H1 (cell line): ENCODE data around the gene GADD45B. TPM values are rescaled to one million over a fixed set of nuclear protein-coding genes. Genes with fewer than 3 reads are reported as not detected.
A peak's percentile ranks its signal among the peaks of the same experiment; 100 is the strongest.

Source experiments
- CTCF ChIA-PET: fragments of 300-600 bp; sonication (Branson Sonifier 250); formaldehyde crosslinking; loops from one replicate; lab custom pipeline; 2021; ENCODE audit not compliant: partially characterized antibody; lab: Charles Lee
- POLR2A ChIA-PET: fragments of 300-600 bp; sonication (Branson Sonifier 250); formaldehyde crosslinking; loops from one replicate; lab custom pipeline; 2021; ENCODE audit warnings: inconsistent platforms; ENCODE audit not compliant: partially characterized antibody; lab: Charles Lee
- DNase-seq, 2 experiments: peaks; one replicate each; pipeline versions ENCODE4 v3.0.0 to v3.0.0-alpha.2; 2010 to 2022; ENCODE audit warnings: low spot score in 2 of 2, low read depth in 1 of 2, mixed read lengths in 1 of 2
- FAIRE-seq: peaks from 2 replicates; lab custom pipeline; 2011; peaks lifted over from hg19 to GRCh38; lab: Jason Lieb, UNC
- H2AFZ ChIP-seq: 2 replicates; pipeline ENCODE4 v1.8.1; 2012; ENCODE audit warnings: low read length, inconsistent platforms
- H2AK5ac ChIP-seq: 2 replicates; pipeline ENCODE4 v1.6.1; 2013; ENCODE audit warnings: low read depth, low read length
- H2BK120ac ChIP-seq: replicated peaks from 2 replicates; pipeline ENCODE3; 2013; ENCODE audit warnings: low read depth, low read length, inconsistent platforms
- H2BK12ac ChIP-seq: 2 replicates; pipeline ENCODE4 v1.6.1; 2013; ENCODE audit warnings: low read depth, low read length
- H2BK15ac ChIP-seq: 2 replicates; pipeline ENCODE4 v1.6.1; 2013; ENCODE audit warnings: low read length
- H2BK20ac ChIP-seq: 2 replicates; pipeline ENCODE4 v1.6.1; 2013; ENCODE audit warnings: low read length
- H2BK5ac ChIP-seq: 2 replicates; pipeline ENCODE4 v1.6.1; 2013; ENCODE audit warnings: low read depth, low read length
- H3K14ac ChIP-seq: 2 replicates; pipeline ENCODE4 v1.6.1; 2013; ENCODE audit warnings: inconsistent platforms; ENCODE audit not compliant: insufficient read length
- H3K18ac ChIP-seq: 2 replicates; pipeline ENCODE4 v1.6.1; 2013; ENCODE audit warnings: low read length; ENCODE audit errors: extremely low read depth
- H3K23ac ChIP-seq: 2 replicates; pipeline ENCODE4 v1.6.1; 2013; ENCODE audit warnings: inconsistent platforms; ENCODE audit not compliant: insufficient read length
- H3K23me2 ChIP-seq: 2 replicates; pipeline ENCODE4 v1.6.1; 2013; ENCODE audit warnings: low read depth, low read length
- H3K27ac ChIP-seq: 2 replicates; pipeline ENCODE4 v1.6.1; 2011; ENCODE audit warnings: low read depth, low read length, inconsistent platforms
- H3K27me3 ChIP-seq, 4 experiments: replicated peaks in 1 of 4; 1 replicate in 1 of 4; 2 replicates in 3 of 4; pipeline versions ENCODE4 v1.6.1 to v1.8.1; 2011 to 2013; ENCODE audit warnings: low read length in 3 of 4, mild to moderate bottlenecking in 3 of 4, inconsistent platforms in 2 of 4, mixed read lengths in 2 of 4, moderate library complexity in 1 of 4; ENCODE audit not compliant: control insufficient read depth in 3 of 4, insufficient read depth in 3 of 4; ENCODE audit errors: extremely low read depth in 1 of 4
- H3K36me3 ChIP-seq, 4 experiments: 2 replicates each; pipeline versions ENCODE4 v1.6.1 to v1.8.1; 2011 to 2013; ENCODE audit warnings: mild to moderate bottlenecking in 4 of 4, low read length in 3 of 4, moderate library complexity in 2 of 4, control low read depth in 1 of 4, inconsistent platforms in 1 of 4; ENCODE audit not compliant: insufficient read depth in 4 of 4, control insufficient read depth in 2 of 4
- H3K4ac ChIP-seq: replicated peaks from 2 replicates; pipeline ENCODE3; 2013; ENCODE audit warnings: low read length, low read depth, mixed read lengths, inconsistent platforms; ENCODE audit not compliant: insufficient read length
- H3K4me1 ChIP-seq, 4 experiments: replicated peaks in 1 of 4; 1 replicate in 1 of 4; 2 replicates in 3 of 4; pipeline versions ENCODE4 v1.6.1 to v1.8.1; 2011 to 2013; ENCODE audit warnings: low read length in 3 of 4, inconsistent platforms in 2 of 4, mixed read lengths in 1 of 4; ENCODE audit not compliant: insufficient read depth in 4 of 4, control insufficient read depth in 3 of 4
- H3K4me2 ChIP-seq, 2 experiments: 2 replicates each; pipeline versions ENCODE4 v1.6.1 to v1.8.1; 2011 to 2013; ENCODE audit warnings: low read depth in 2 of 2, low read length in 2 of 2, control low read depth in 1 of 2, inconsistent platforms in 1 of 2, mild to moderate bottlenecking in 1 of 2; ENCODE audit not compliant: insufficient read depth in 1 of 2
- H3K4me3 ChIP-seq, 4 experiments: fragments of 200-600, 300-600 bp in 1 of 4; sonication (generic), shearing (Covaris generic), sonication (Bioruptor Twin) in 1 of 4; 2 replicates each; pipeline versions ENCODE4 v1.5.1 to v1.8.1; 2011 to 2016; ENCODE audit warnings: low read length in 4 of 4, low read depth in 3 of 4, control low read depth in 2 of 4, inconsistent platforms in 2 of 4, mild to moderate bottlenecking in 2 of 4, mixed read lengths in 1 of 4, moderate library complexity in 1 of 4; ENCODE audit not compliant: insufficient read depth in 2 of 4; ENCODE audit errors: extremely low read depth in 1 of 4
- H3K56ac ChIP-seq: replicated peaks from 2 replicates; pipeline ENCODE3; 2013; ENCODE audit warnings: low read depth, mild to moderate bottlenecking, mixed read lengths, low read length, inconsistent platforms; ENCODE audit not compliant: insufficient read length
- H3K79me1 ChIP-seq: 2 replicates; pipeline ENCODE4 v1.6.1; 2013; ENCODE audit warnings: low read depth, low read length, control low read depth
- H3K79me2 ChIP-seq, 2 experiments: 2 replicates each; pipeline versions ENCODE4 v1.6.1 to v1.8.1; 2012 to 2013; ENCODE audit warnings: low read length in 2 of 2, mild to moderate bottlenecking in 2 of 2, inconsistent platforms in 1 of 2; ENCODE audit not compliant: insufficient read depth in 2 of 2, control insufficient read depth in 1 of 2
- H3K9ac ChIP-seq, 4 experiments: replicated peaks in 1 of 4; 1 replicate in 1 of 4; 2 replicates in 3 of 4; pipeline versions ENCODE4 v1.6.1 to v1.8.1; 2011 to 2013; ENCODE audit warnings: low read depth in 3 of 4, low read length in 3 of 4, control low read depth in 2 of 4, mild to moderate bottlenecking in 2 of 4, moderate library complexity in 2 of 4, inconsistent platforms in 1 of 4; ENCODE audit errors: extremely low read depth in 1 of 4
- H3K9me3 ChIP-seq, 2 experiments: 2 replicates each; pipeline versions ENCODE4 v1.6.1 to v1.8.1; 2012 to 2013; ENCODE audit warnings: mild to moderate bottlenecking in 2 of 2, moderate library complexity in 2 of 2, control low read depth in 1 of 2, inconsistent platforms in 1 of 2, low read depth in 1 of 2, low read length in 1 of 2, mixed read lengths in 1 of 2; ENCODE audit not compliant: insufficient read depth in 2 of 2
- H4K20me1 ChIP-seq, 2 experiments: replicated peaks in 1 of 2; 2 replicates each; pipeline versions ENCODE3 to v1.8.1; 2011 to 2013; ENCODE audit warnings: inconsistent platforms in 2 of 2, low read length in 2 of 2, mild to moderate bottlenecking in 1 of 2; ENCODE audit not compliant: insufficient read depth in 2 of 2, control insufficient read depth in 1 of 2
- H4K5ac ChIP-seq: 2 replicates; pipeline ENCODE4 v1.6.1; 2013; ENCODE audit warnings: low read length, low read depth, mixed read lengths, inconsistent platforms; ENCODE audit not compliant: insufficient read length
- H4K8ac ChIP-seq: 2 replicates; pipeline ENCODE4 v1.8.0; 2013; ENCODE audit warnings: mild to moderate bottlenecking, moderate library complexity, low read length, inconsistent platforms; ENCODE audit not compliant: insufficient read depth; ENCODE audit errors: extremely low read depth
- H4K91ac ChIP-seq: replicated peaks from 2 replicates; pipeline ENCODE3; 2013; ENCODE audit warnings: low read length, mixed read lengths, inconsistent platforms; ENCODE audit not compliant: insufficient read length
- CBX5 ChIP-seq: fragments of 300-800, 300-1000 bp; sonication (generic); IDR thresholded peaks from 2 replicates; pipeline ENCODE4 v1.7.1; 2016; ENCODE audit warnings: antibody characterized with exemption, low read length, low read depth
- CTBP2 ChIP-seq: IDR thresholded peaks from 2 replicates; pipeline ENCODE4 v1.7.0; 2011; ENCODE audit warnings: borderline replicate concordance, mild to moderate bottlenecking, moderate library complexity, mixed read lengths, low read length; ENCODE audit not compliant: insufficient read depth, insufficient read length
- EGR1 ChIP-seq: IDR thresholded peaks from 2 replicates; pipeline ENCODE4 v1.6.1; 2011; ENCODE audit warnings: low read depth, low read length, borderline replicate concordance
- POLR2A ChIP-seq, 2 experiments: IDR thresholded peaks; 1 replicate in 1 of 2; 2 replicates in 1 of 2; pipeline ENCODE4 v1.6.1; 2011; ENCODE audit warnings: low read depth in 2 of 2, low read length in 2 of 2, mild to moderate bottlenecking in 2 of 2; ENCODE audit errors: control extremely low read depth in 1 of 2
- RBBP5 ChIP-seq: IDR thresholded peaks from 2 replicates; pipeline ENCODE4 v1.7.1; 2012; ENCODE audit warnings: low read depth, mild to moderate bottlenecking, inconsistent platforms, low read length, moderate library complexity, borderline replicate concordance
- RNF2 ChIP-seq: fragments of 200-900, 300-1000 bp; sonication (generic); IDR thresholded peaks from 2 replicates; pipeline ENCODE4 v1.7.1; 2016; ENCODE audit warnings: borderline replicate concordance, low read depth, mild to moderate bottlenecking, antibody characterized with exemption, low read length; ENCODE audit not compliant: poor library complexity, severe bottlenecking; ENCODE audit errors: missing control alignments
- RXRA ChIP-seq: IDR thresholded peaks from 2 replicates; pipeline ENCODE4 v1.6.1; 2011; ENCODE audit warnings: low read depth, mild to moderate bottlenecking, low read length, moderate library complexity; ENCODE audit not compliant: insufficient read depth
- WGBS, 2 experiments: shearing (Covaris generic) in 1 of 2; methylation state at CpG; one replicate each; pipeline versions ENCODE4 v1.1.6 to v1.1.7; 2013 to 2015; ENCODE audit warnings: low lambda C conversion rate in 2 of 2, mixed read lengths in 2 of 2, inconsistent platforms in 1 of 2, low coverage in 1 of 2, missing lambda C conversion rate in 1 of 2; ENCODE audit not compliant: insufficient replicate concordance in 2 of 2, insufficient coverage in 1 of 2, insufficient read length in 1 of 2; ENCODE audit errors: extremely low coverage in 1 of 2, missing lambda C conversion rate in 1 of 2; 5-methylcytosine and 5-hydroxymethylcytosine counted together
- polyA plus RNA-seq, 7 experiments: library from polyadenylated mRNA; depleted of rRNA in 3 of 7; stranded (reverse) in 5 of 7; unstranded in 2 of 7; fragments of >200 nt in 5 of 7; fragments of 200-250 nt in 2 of 7; gene quantifications; 1 replicate in 5 of 7; 2 replicates in 1 of 7; 4 replicates in 1 of 7; pipeline versions ENCODE4 v1.2.1 to v1.2.3, GENCODE V29; 2011 to 2013; ENCODE audit warnings: missing spikeins in 2 of 7, mixed read lengths in 2 of 7
- total RNA-seq: library from RNA; stranded (reverse); fragmentation: NEBNext Ultra II Directional; extraction: Animal tissue kit (Norgen Biotek cat#: 25700); gene quantifications from 2 replicates; pipeline ENCODE4 v1.2.1, GENCODE V29; 2021
- TF ChIP-seq, protein P1 (sequence below), 3 experiments: IDR thresholded peaks; 1 replicate in 2 of 3; 2 replicates in 1 of 3; pipeline versions ENCODE4 v1.5.1 to v1.6.1; 2011; ENCODE audit warnings: low read length in 3 of 3, mild to moderate bottlenecking in 3 of 3, inconsistent platforms in 2 of 3, low read depth in 1 of 3, moderate library complexity in 1 of 3; ENCODE audit not compliant: insufficient read depth in 1 of 3; ENCODE audit errors: control extremely low read depth in 1 of 3

GADD45B gene
- total and polyA plus RNA-seq, 2 of the 8 experiments (the other 6 are each of a cell fraction or from before 2014, with no cell fraction given), result 7.4 to 11.4 TPM

DNA sequence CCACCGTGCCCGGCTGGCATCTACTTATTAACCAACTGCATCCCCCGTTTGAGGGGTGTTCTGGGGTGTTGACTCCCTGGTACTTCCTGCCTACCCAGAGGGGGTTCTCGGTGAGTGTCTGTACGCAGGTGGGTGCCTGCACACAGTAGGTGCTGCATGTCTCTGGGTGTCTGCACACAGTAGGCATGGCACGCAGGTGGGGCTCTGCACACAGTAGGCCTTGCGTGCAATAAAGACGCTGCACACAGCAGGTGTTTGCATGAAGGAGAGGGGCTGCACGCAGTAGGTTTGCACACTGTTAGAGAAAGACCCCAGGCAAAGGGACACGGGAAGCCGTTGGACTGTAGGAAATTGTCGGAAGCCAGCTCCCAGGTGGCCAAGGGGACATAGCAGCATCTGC is 11.2 kb downstream of the GADD45B start:
- Histone ChIP-seq H3K23ac (no peak overlapping the region), H4K20me1 (peaks cover 2 to 3% of the 10 kb centered on the region in 2 experiments), H4K91ac (no peak overlapping the region), H4K8ac (no peak overlapping the region), H3K56ac (no peak overlapping the region), H2AFZ (no peak overlapping the region), H3K4ac (no peak overlapping the region), H3K23me2 (peaks cover 12% of the 10 kb centered on the region; the same call in 1 of the 2 replicates), H3K79me1 (no peaks in the 10 kb centered on the region), H3K27me3 (peaks cover 15 to 44% (median 30%) of the 10 kb centered on the region in 4 experiments), H3K79me2 (no peaks in the 10 kb centered on the region), H3K14ac (no peak overlapping the region), H2BK15ac (no peak overlapping the region), H2BK12ac (peak overlapping the region; percentile 27; the same call in 1 of the 2 replicates), H3K4me1 (peaks cover 0 to 10% (median 6%) of the 10 kb centered on the region in 4 experiments; a peak in 6 of 7 replicates), H2BK20ac (no peak overlapping the region), H3K9ac (no peak overlapping the region), H3K18ac (no peak overlapping the region)
- FAIRE-seq (no peak), DNase-seq (no peak)
- WGBS, 2 experiments, result 85% methylated on average over 12 of the region's 12 CpGs; no CpG with 5 or more reads in 1 of the 2 experiments
- CTCF ChIA-PET, result interaction anchor here (1.5 kb wide), 1 partner anchor 124 kb away, joined by 7 read pairs; no protein-coding TSS in a partner anchor
- TF ChIP-seq EGR1 (no peak), RBBP5 (no peak), POLR2A (IDR thresholded peaks at IDR 0.05; ENCODE audit: control extremely low read depth in 1 of 2, low read depth in 2 of 2, low read length in 2 of 2) (no peak), CTBP2 (no peak), CBX5 (no peak), RNF2 (no peak), RXRA (no peak)
- TF ChIP-seq, protein P1, sequence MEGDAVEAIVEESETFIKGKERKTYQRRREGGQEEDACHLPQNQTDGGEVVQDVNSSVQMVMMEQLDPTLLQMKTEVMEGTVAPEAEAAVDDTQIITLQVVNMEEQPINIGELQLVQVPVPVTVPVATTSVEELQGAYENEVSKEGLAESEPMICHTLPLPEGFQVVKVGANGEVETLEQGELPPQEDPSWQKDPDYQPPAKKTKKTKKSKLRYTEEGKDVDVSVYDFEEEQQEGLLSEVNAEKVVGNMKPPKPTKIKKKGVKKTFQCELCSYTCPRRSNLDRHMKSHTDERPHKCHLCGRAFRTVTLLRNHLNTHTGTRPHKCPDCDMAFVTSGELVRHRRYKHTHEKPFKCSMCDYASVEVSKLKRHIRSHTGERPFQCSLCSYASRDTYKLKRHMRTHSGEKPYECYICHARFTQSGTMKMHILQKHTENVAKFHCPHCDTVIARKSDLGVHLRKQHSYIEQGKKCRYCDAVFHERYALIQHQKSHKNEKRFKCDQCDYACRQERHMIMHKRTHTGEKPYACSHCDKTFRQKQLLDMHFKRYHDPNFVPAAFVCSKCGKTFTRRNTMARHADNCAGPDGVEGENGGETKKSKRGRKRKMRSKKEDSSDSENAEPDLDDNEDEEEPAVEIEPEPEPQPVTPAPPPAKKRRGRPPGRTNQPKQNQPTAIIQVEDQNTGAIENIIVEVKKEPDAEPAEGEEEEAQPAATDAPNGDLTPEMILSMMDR (IDR thresholded peaks at IDR 0.05; ENCODE audit: control extremely low read depth in 1 of 3, insufficient read depth in 1 of 3, low read depth in 1 of 3, low read length in 3 of 3), result no peak
- TF ChIP-seq, all 59 proteins: peak for 0
- POLR2A ChIA-PET, result interaction anchor here (0.7 to 16.3 kb wide), 4 partner anchors 10 to 54 kb away, joined by 3 to 216 read pairs (median 4); partner anchors contain the start of gene GADD45B
- Histone ChIP-seq H3K4me3 (no peak overlapping the region), H2BK120ac (no peak overlapping the region), H4K5ac (no peak overlapping the region), H2BK5ac (no peak overlapping the region), H3K27ac (no peak overlapping the region), H3K4me2 (no peak overlapping the region), H3K9me3 (0 out of 4 replicates have a peak, but pooled peaks cover 0 to 5% of the 10 kb centered on the region in 2 experiments), H2AK5ac (peak overlapping the region; percentile 39; the same call in 1 of the 2 replicates), H3K36me3 (no peaks in the 10 kb centered on the region)
